HG03442 (cell line): ENCODE results near the gene GALNT7.

Source experiments
- ATAC-seq: cut with Tn5 transposase; IDR thresholded peaks from one replicate; pipeline ENCODE4 v1.9.1; 2021; ENCODE audit warnings: mild to moderate bottlenecking, moderate library complexity; ENCODE audit not compliant: unreplicated experiment

Gene GALNT7

DNA sequence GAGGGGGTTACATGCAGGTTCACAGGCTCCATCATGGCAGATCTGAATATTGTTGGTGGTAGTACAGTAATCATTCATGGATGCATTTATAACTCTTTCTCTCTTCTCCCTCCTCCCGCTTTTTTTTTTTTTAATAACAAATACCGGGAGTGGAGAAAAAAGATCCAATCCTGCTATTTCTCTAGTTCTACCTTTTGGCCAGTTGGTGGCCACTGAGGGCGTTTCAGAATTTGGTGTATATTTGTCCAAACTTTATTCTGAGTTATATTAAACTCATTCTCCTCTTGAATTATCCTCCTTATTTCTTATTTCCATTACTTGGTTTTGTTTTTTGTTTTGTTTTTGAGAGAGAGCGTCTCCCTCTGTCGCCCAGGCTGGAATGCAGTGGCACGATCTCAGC, 90.7 kb downstream of the GALNT7 start:
- no peak for ATAC-seq

DNA sequence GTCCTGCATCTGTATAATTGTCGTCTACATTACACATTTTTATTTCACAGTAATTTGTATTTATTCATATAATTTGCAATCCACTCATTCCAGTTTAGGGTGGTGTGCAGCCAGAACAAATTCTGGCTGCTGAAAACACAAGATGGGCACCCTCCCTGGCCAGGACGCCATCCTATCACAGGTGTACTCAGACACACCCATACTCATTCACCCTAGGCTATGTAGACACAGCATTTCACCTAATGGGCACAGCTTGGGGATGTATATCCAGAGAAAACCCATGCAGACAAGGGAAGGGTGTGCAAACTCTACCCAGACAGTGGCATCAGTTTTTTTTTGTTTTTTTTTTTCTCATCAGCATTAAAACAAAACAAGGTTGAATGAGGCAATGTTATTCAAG, 92.4 kb downstream of the GALNT7 start:
- no peak for ATAC-seq

DNA sequence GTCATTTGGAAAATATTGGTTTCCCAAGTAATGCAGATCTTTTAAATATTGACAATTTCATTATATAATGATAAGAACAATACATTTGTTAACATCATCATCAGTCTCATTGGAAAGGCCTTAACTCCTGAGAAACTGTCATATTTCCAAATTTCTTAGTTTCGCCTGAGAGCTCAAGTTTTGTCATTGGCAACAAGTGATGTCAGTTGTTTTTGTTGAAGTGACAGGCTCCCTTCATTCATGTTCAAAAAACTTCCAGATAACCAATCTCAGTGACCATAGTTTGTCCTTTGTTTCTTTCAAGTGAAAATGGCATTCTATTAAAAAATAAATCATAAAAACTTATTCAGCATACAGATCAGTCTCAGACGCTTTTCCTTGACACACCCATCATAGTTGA, 93.8 kb downstream of the GALNT7 start:
- no peak for ATAC-seq

DNA sequence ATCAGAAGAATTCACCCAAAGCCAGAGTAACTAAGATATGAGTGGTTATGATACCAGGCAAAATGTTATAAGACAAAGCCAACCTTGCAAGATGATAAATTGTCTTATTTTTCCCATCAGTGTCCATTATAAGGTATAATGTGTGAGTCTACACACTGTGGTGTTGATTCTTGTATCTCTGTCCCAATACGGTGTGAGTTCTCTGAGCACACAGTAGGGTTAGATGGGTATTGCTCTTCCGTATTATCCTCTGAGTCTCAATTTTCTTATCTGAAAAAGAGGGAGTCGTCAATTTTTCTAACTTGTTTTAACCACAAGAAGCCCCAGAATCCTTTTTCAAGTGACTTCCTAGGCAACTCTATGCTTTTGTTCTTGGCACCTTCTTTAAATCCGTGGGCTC, 95.6 kb downstream of the GALNT7 start:
- ATAC-seq = peak; percentile 10

DNA sequence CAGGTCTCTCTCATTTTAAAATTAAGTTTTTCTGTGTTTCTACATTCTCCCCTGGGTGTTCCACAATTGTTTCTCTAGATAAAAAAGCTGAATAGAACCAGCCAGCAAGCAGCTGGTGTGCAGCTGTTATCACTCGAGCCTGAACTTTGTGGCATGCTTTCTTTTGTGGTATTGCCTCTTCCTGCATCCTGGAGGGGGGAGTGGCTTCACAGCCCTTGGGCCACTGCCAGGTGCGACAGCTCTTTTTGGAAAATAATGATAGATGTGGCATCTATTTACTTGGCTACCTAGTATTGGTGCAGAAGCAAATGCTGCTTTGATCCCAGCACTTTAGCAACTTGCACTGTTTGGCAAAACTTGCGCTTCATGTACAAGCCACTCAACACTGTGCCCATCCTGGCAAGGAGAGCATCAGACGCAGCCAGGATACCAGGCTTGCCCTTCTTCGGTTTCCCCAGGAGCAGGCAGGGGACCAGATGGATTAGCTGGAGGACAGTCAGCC, 96.1 kb downstream of the GALNT7 start:
- peak; percentile 91 for ATAC-seq

DNA sequence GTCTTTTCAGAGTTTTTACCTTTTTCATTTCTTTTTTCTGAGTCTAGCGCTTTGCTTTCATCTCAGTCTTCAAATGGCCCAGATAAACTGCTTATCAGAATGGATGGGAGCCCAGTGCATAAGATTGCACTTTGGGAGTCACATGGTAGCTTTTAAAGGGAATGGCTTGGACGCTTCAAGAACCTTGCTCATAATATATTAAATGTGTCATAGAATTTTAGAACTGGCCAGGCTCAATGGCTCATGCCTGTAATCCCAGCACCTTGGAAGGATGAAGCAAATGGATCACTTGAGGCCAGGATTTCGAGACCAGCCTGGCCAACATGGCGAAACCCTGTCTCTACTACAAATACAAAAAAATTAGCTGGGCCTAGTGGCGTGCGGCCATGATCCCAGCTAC, 97.1 kb downstream of the GALNT7 start:
- ATAC-seq = no peak

DNA sequence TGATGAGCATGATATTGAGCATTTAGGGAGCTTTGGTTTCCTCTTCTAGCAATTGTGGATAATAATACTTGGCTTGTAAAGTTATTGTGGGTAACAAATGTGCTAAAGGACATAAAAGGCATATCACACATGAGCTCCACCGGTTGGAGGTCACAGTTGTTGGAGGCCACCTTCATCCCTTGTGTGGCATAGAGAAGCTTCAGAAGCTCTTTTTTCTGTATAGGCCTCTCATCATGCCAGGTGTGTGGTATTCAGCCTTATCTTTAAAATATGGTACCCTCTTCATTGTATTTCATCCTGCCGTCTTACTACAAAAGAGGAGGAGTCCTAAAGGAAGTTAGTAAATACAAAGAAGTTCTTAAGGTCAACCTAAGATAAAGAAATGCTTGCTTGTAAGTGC, 99.1 kb downstream of the GALNT7 start:
- ATAC-seq = no peak

DNA sequence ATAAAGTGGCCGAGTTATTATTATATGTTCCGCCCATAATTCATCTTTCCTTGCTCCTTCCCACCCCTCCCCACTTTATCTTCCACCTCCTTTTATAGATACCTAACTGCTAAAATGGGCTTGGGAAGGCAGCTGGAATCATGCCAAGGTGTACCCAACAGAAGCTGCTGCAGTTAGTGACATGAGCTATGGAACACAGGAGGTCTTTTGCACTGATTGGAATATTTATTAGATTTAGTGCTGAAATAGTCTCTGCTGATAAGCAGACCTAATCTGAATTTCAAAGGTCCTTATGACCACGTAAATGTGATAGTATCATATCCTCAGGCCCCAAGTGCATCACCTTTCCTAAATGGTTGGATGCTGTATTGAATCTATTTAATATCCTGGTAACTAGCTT, 100.7 kb downstream of the GALNT7 start:
- ATAC-seq = no peak

DNA sequence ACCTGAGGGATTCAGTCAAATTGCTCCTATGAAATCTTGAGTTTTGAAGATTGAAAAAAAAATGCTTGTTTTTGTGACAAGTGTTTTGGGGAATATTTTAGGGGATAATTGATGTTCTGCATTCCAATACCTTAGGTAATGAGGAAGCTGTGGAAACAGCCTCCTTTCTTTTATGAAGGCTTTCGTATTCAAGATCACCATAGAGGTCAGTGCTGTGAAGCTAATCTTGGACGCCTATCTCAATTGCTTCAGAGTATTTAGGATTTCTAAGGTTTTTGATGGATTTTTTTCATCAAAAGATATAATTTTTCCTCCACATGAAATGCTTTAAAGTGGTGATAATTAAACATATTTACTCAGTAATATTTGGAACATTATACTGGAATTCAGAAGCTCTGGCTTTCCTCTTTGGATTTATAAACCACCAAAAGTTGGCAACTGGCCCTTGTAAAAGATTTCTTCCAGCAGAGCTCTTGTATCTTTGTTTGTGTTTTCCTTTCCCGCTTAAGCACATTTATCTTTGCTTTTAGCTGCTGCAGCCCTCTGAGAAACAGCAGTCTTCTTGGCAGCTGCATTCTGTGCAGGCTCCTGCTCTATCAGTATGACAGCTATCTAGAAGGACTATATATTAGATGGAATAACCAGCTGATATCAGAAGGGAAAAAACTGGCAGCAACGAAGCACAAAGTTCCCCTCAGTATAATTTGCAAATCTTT, 101.9 kb downstream of the GALNT7 start:
- ATAC-seq = no peak

DNA sequence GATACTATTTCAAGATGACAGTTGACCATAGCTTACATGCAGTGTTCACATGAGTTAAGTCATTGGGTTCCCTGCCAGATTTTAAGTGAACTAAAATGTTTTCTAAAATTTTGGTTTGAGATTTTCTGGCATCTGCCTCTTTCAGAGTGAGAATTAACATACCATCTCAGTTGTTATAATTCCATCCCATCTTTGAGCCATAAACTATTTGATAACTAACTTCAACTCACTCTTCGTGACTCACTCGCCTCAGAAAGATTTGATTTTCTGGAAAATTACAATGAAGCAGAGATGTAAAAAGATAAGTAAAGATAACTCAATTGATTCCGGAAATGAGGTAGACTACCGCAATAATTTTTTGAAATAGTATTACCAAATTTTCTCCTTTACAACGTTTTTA, 103.7 kb downstream of the GALNT7 start:
- ATAC-seq = no peak

DNA sequence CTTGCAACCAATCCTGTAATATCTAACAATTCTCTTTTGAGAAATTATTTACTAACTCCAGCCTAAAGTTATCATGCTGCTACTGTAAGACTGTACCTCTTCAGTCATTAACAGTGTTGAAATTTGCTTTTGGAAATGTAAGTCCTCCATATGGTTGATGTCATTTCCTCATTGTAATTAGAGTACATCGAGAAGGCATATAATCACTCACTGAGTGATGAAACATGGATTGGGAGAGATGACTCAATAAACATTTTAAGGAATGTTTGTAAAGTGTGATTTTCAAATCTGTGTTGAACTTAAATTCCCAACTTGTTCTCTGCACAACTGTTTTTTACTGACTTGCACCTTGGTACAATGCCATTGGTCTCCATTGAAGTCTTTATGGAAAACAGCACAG, 104.4 kb downstream of the GALNT7 start:
- ATAC-seq = no peak

DNA sequence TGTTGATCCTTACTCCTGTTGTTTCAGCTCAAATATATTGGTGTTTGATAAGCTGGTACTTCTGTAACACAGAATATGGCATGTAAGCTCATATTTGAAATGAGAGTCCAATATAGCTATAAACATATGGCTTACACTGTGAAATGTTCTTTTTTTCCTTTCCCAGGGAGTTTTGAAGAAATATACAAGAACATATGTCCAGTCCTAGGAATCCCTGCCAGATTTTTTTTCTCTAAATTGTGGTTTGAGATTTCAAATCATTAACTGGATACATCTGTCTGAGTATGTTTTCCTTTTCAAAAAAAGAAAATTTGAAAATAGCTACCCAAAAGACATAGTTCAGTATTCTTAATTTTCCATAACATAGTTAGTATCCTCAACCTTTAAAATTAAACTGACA, 105.3 kb downstream of the GALNT7 start:
- no peak for ATAC-seq

DNA sequence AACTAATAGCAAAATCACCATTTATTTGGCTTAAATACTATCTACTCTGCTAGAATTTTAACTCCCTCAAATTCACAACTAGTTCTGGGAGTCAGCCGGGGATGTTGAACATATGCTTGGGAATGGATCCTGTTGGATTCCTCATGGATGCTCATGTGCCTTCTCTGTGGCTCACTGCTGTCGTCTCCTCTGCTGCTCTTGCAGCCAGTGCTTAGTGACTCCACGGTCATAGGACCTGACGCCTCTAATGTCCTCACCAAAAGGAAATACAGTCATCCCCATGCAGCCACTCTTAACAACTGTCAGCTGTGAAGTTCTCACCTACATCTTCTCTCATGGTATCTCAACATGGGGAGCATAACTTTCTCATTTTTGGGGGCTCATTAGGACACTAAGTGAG, 106.1 kb downstream of the GALNT7 start:
- no peak for ATAC-seq

DNA sequence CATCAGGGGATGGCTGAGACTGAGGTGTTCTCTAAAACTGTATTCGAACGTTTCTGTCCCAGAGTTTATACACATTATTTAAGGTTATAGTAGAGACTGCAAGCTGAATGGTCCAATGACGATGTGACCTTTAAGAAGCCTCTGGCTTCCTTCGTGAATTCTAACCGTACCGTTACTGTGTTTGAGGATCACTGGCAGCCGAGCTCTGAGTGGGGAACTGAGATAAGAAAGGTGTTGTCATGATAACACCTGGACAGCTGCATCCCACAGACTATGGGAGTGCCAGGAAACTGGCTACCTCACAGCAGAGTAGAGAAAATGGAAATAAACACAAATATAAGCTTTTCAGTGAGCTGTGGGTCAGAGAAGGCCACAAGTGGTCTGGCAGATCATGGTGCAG, 106.5 kb downstream of the GALNT7 start:
- ATAC-seq = no peak

DNA sequence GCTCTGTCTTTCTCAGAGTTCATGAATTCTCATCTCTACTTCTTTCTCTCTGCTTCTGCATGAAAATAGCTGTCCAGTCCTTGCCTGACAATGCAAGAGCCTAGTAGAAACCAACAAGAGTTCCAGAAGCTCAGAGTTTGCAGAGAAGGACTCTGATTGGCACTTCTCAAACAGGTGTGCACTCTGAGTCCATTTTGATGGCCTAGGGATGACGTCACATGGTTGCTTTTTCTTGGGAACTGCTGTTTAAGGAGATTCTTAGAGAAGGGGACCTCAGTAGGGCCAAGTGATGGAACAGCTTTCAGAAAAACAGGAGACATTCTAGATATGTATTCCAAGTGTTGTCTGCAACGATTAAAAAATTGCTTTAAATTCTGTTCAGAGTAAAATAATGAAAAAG, 108.7 kb downstream of the GALNT7 start:
- ATAC-seq = no peak

DNA sequence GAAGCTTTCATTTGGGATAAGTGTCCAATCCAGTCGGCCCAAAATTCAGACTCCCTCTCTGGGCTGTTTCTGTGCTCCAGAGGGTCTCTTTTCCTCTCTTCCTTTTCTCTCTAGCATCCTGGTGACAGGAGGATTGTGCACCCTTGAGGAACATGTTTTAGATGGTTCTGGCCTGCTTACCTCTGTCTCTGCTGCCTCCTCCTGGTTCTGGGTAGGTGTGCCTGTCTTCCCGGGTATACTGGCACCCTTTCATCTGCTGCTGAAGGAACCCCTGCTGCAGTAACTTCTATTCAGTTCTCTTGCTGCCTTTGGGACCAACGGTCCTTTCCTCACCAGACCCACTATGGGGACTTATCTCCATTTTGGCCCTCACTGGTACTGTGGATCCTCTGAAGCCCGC, 112.4 kb downstream of the GALNT7 start:
- ATAC-seq = no peak

DNA sequence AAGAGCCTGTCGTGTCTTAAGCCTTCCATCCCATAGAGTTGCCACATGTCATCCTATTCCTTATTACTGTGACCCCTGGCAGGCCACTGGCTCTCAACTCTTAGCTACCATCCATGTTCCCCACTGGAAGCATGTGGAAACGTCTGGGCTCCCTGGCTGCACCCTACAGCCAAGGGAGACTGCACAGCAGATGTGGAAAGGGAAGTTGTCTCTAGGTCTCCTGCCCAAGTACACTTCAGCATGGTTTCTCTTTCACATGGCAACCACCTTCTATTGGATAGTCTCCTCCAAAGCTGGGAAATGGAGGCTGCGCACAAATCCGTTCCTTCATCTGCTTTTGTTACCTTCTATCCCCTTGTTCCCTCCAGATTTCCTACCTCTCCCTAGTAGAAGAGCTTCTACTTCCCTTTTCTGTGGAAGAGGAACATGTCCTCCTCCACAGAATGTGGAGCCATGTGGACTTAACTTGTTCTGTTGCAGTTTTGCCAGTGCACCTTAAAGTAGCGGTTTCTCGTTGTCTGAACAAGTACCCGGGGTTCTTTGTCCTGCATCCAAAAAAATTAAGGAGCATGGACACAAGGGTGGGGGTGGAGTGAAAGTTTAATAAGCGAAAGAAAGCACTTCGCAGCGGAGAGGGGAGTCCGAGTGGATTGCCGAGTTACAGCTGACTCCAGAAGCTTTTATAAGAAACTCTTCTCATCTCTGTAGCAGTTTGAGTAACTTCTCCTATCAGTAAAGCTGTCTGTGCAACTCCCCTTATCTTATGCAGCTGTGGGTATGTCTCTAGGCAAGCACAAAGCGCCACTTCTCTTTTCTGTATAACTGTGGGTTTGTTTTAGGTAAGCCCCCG, 113.0 kb downstream of the GALNT7 start:
- ATAC-seq = no peak

DNA sequence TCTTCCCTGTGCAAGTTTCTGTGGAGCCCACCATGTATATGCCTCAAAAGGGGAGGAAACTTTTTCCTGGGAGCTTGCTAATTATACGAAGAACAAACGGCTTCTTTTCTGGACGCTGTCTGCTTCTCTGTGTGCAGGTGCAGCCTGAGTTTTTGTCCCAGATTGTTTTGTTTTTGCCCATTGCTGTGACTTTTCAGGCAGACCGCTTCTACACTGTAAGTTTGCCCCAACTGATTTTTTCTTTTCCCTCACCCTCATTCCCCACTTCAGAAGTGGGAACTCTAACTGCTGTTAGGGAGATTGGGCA, 113.6 kb downstream of the GALNT7 start:
- ATAC-seq = no peak

DNA sequence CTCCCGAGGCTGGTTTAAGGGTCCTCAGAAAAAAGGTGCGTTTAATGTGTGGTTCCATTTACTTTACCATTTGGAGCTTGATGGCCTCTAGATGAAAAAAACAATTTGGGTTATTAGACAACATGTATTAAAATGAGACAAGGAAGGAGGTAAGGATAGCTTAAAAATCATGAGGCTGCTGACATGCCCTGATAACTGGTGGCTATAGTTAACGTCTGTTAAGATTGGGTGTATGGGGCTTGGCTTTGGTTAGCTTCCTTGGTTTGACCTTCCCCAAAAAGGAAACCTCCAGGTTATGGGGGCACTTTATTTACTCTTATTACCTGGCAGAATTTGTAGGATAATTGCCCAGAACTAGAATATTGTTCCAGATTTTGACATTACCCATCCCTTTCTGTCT, 114.0 kb downstream of the GALNT7 start:
- ATAC-seq = no peak

DNA sequence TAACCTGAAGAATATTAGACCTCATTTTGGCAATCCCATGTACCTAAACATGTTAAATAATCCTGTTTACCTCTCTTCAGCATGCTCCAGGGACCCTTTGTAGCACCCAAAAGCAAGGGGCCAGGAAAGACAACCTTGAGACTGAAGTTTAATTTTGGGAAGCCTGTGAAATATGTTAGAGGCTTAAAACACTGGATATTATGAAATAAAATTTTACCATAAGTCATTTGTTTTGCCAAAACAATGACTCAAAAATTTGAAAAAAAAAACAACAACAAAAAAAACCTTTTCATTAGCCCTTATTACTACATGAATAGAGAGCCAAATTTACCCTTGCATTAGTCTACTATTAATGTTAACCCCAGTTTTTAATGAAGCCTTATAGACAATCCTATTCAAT, 115.9 kb downstream of the GALNT7 start:
- ATAC-seq = no peak

DNA sequence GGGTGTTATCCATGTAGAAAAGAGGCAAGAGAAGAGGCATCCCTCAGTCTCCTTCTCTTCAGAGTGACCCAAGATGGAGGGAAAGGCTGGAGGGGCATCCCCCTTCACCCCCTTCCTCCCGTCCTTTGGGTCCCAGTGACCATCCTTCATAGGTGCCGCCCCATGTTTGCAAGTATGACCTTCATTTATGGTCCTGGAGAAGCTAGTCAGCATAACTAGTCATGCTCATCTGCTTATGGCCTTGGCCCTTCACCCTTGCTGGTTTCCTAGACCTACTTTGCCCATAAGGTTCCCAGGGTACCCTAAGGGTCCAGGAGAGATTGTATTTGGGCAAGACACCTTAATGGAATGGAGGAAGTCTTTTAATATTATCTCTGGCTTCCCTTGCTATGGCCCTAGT, 118.9 kb downstream of the GALNT7 start:
- ATAC-seq = no peak

DNA sequence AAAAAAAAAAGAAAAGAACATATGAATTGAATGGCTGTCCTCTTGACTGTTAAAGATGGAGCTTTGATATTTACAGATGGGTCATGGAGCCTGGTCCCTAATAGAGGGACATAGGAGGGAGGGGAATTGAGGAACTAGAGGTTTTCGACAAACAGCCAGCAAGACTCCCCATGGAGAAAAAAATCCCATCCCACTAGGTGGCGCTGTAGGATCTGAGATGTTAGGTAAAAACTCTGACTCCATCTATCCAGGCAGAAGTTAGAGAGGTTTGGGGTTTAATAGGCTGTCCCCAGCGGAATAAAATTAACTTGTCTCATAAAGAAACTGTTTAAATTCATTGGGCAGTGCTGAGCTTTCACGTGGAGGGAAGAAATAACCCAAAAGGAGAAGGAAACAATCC, 119.7 kb downstream of the GALNT7 start:
- peak; percentile 68 for ATAC-seq
